ENCODE results near the gene ERCC5.

GRCh38 chr13:102816708-102817107 lies 29.1 kb upstream of the ERCC5 start:
- TF ChIP-seq EZH2 (IDR thresholded peaks at IDR 0.05; ENCODE audit: insufficient read depth, poor library complexity, severe bottlenecking) (no peak), EZH2phosphoT487 (IDR thresholded peaks at IDR 0.05; ENCODE audit: insufficient read depth, low read depth) (no peak)

All from GM23248 (cell line).